Measurements from ENCODE around the gene HOXD12. TPM values are rescaled to one million over a fixed set of nuclear protein-coding genes. Genes with fewer than 3 reads are reported as not detected.

The HOXD12 gene
- total RNA-seq, 1 experiment from 2014 or later, result 0.58 TPM

GRCh38 chr2:176090862-176091261, 8.7 kb upstream of the HOXD12 start:
- no peak overlapping the region for H3K4me3 ChIP-seq (ENCODE audit: low read depth, low read length, poor library complexity, severe bottlenecking)
- no peak overlapping the region for H3K27ac ChIP-seq (ENCODE audit: low read depth, low read length, poor library complexity, severe bottlenecking)
- no peak for TF ChIP-seq CTCF (conservative IDR thresholded peaks at IDR 0.05; ENCODE audit: low read depth, low read length)
- TF ChIP-seq EZH2 (IDR thresholded peaks at IDR 0.05; ENCODE audit: borderline replicate concordance, low read depth, low read length, poor library complexity, severe bottlenecking), result no peak
- H3K9me3 ChIP-seq (ENCODE audit: low read depth, low read length, poor library complexity, severe bottlenecking), result no peaks in the 10 kb centered on the region
- DNase-seq (ENCODE audit: low spot score), result no peak
- H3K4me1 ChIP-seq (ENCODE audit: insufficient read depth, low read length, poor library complexity, severe bottlenecking), result peaks cover 16% of the 10 kb centered on the region
- CTCF ChIA-PET, result no interaction called here
- POLR2A ChIA-PET (ENCODE audit: low non-redundant PET), result no interaction called here
- intact Hi-C loops (cut with micrococcal nuclease; ENCODE audit: unreplicated experiment), result loop anchor here (10.0 kb wide), 1 partner anchor 1086 kb away; the partner anchor contains the start of gene CHN1
- no TSS peak for BruUV-seq (replicated peaks)
- H3K36me3 ChIP-seq (ENCODE audit: insufficient read depth, low read length, poor library complexity, severe bottlenecking), result peaks cover 7% of the 10 kb centered on the region
- H3K27me3 ChIP-seq (replicated peaks; ENCODE audit: insufficient read depth, low read depth, low read length, poor library complexity), result peaks cover 1% of the 10 kb centered on the region

- ChIA-PET POLR2A (ENCODE audit: low non-redundant PET) (no interaction called here), CTCF (interaction anchor here (0.8 kb wide), 1 partner anchor 1343 kb away, joined by 6 read pairs; no protein-coding TSS in a partner anchor)
- Histone ChIP-seq H3K4me3 (ENCODE audit: low read depth, low read length, poor library complexity, severe bottlenecking) (no peak overlapping the region), H3K27me3 (replicated peaks; ENCODE audit: insufficient read depth, low read depth, low read length, poor library complexity) (no peaks in the 10 kb centered on the region), H3K36me3 (ENCODE audit: insufficient read depth, low read length, poor library complexity, severe bottlenecking) (peaks cover 7% of the 10 kb centered on the region), H3K9me3 (ENCODE audit: low read depth, low read length, poor library complexity, severe bottlenecking) (no peaks in the 10 kb centered on the region), H3K4me1 (ENCODE audit: insufficient read depth, low read length, poor library complexity, severe bottlenecking) (peaks cover 23% of the 10 kb centered on the region), H3K27ac (ENCODE audit: low read depth, low read length, poor library complexity, severe bottlenecking) (no peak overlapping the region)
- intact Hi-C loops (cut with micrococcal nuclease; ENCODE audit: unreplicated experiment), result loop anchor here (10.0 kb wide), 1 partner anchor 1087 kb away; the partner anchor contains the start of gene CHN1
- TF ChIP-seq EZH2 (IDR thresholded peaks at IDR 0.05; ENCODE audit: borderline replicate concordance, low read depth, low read length, poor library complexity, severe bottlenecking) (no peak), CTCF (conservative IDR thresholded peaks at IDR 0.05; ENCODE audit: low read depth, low read length) (no peak)
- TSS peak; percentile 32 for BruUV-seq (replicated peaks)
- no peak for DNase-seq (ENCODE audit: low spot score)
Observed at GRCh38 chr2:176091329-176092258, 8.0 kb upstream of the HOXD12 start.

- peaks cover 26% of the 10 kb centered on the region for H3K4me1 ChIP-seq (ENCODE audit: insufficient read depth, low read length, poor library complexity, severe bottlenecking)
- TF ChIP-seq CTCF (conservative IDR thresholded peaks at IDR 0.05; ENCODE audit: low read depth, low read length) (no peak), EZH2 (IDR thresholded peaks at IDR 0.05; ENCODE audit: borderline replicate concordance, low read depth, low read length, poor library complexity, severe bottlenecking) (no peak)
- no TSS peak for BruUV-seq (replicated peaks)
- peak within 1 kb of the TSS; percentile 68 for H3K4me3 ChIP-seq (ENCODE audit: low read depth, low read length, poor library complexity, severe bottlenecking)
- no peaks in the 10 kb centered on the region for H3K27me3 ChIP-seq (replicated peaks; ENCODE audit: insufficient read depth, low read depth, low read length, poor library complexity)
- peak; percentile 81 for DNase-seq (ENCODE audit: low spot score)
- no peaks in the 10 kb centered on the region for H3K9me3 ChIP-seq (ENCODE audit: low read depth, low read length, poor library complexity, severe bottlenecking)
- peak within 1 kb of the TSS; percentile 45 for H3K27ac ChIP-seq (ENCODE audit: low read depth, low read length, poor library complexity, severe bottlenecking)
- ChIA-PET CTCF (interaction anchor here (0.6 to 0.8 kb wide), 2 partner anchors 660 to 1344 kb away, joined by 4 to 6 read pairs; no protein-coding TSS in a partner anchor), POLR2A (ENCODE audit: low non-redundant PET) (no interaction called here)
- intact Hi-C loops (cut with micrococcal nuclease; ENCODE audit: unreplicated experiment), result loop anchor here (10.0 kb wide), 1 partner anchor 1088 kb away; the partner anchor contains the start of gene CHN1
- peaks cover 7% of the 10 kb centered on the region for H3K36me3 ChIP-seq (ENCODE audit: insufficient read depth, low read length, poor library complexity, severe bottlenecking)
Observed at GRCh38 chr2:176092270-176093144, 7.1 kb upstream of the HOXD12 start, which contains the start of gene HOXD13. Gene HOXD13, plus strand, starts transcription at chr2:176092721. Its CDS starts 170 bp downstream, at chr2:176092891.
